ENCODE data around the gene ADARB2.

Gene ADARB2

DNA sequence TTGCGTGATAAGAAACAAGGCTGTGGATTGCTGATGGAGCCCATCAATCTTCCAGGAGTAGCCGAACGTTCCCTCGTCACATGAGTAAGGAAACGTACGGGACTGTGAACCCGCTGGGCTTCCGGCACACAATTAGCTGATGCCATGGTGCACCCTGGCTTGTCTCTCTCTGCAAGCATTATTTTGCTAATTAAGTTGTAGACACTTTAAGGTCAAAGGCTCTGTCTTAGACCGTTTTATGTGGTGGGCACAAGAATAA is 50.9 kb downstream of the ADARB2 start:
- DNase-seq (ENCODE audit: low read depth, low spot score): no peak

DNA sequence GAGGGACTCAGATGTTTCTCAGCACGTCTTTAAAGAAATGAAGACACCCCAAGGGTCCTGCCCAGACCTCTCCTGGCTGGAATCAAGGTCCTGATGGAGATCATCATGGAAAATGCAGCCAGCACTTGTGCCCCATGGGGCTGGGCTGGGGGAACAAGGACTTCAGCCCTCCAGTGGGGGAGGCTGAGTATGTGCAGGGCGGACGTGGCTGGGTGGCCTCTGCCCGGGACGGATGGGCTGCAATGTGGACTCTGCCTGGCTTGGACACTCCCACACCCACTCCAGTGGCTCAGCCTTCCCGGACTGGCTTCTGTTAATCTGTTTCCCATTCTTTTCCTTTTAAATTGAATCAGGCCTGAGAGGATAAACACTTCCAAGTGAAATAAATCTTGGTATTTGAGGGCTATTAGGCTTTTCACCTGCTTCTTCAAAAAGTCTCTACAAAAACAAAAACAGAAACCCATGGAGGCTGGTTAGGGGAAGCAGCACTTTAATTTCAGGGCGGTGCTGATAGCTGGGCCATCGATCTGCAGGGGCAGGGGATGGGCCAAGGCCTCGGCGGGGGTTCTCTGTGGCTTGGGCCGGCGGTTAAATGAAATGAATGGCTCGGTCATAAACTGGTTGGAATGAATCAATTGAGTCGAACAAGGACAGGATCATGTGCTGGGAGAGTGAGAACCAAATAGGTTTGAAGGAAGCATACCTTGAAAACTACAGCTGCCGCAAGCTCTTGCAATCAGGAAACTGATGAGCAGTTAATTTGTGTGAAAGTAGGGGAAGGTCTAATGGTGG is 51.4 kb downstream of the ADARB2 start:
- no peak for DNase-seq (ENCODE audit: low read depth, low spot score)

DNA sequence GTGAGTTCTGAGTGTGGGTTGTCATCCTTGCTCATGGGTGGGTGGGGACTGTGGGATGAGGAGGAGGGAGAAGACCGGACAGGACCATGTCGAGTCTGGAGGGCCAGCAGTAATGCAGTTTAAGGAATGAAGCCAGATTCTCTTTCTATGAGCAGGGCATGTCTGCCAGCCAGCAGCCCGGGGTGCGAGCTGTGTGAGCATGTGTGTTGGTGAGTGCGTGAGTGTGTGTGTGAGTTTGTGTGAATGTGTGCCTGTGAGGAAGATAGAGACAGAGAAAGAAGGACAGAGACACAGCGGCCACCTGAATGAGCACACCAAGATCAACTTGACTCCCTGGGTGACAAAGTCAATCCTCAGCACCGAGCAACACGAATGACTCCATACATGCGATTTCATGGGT is 52.3 kb downstream of the ADARB2 start:
- DNase-seq (ENCODE audit: low read depth, low spot score): no peak

DNA sequence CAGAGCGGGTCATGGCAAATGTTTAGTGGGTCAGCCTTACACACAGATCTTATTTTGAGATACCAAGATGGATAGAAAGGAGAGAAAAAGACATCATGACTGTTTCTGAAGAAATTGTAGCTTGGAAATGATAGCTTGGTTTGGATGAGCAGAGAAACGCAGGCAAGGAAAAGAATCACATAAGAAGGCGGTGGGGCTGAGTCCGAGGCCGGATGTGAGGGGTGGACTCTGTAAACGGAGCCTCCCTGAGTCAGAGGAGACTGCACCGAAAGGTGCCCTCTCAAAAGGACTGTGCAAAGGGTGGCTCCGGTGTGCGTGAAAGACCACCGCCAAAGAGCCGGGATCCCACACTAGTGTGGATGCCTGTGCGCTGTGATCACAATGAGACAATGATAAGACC is 53.7 kb downstream of the ADARB2 start:
- DNase-seq (ENCODE audit: low read depth, low spot score): no peak

DNA sequence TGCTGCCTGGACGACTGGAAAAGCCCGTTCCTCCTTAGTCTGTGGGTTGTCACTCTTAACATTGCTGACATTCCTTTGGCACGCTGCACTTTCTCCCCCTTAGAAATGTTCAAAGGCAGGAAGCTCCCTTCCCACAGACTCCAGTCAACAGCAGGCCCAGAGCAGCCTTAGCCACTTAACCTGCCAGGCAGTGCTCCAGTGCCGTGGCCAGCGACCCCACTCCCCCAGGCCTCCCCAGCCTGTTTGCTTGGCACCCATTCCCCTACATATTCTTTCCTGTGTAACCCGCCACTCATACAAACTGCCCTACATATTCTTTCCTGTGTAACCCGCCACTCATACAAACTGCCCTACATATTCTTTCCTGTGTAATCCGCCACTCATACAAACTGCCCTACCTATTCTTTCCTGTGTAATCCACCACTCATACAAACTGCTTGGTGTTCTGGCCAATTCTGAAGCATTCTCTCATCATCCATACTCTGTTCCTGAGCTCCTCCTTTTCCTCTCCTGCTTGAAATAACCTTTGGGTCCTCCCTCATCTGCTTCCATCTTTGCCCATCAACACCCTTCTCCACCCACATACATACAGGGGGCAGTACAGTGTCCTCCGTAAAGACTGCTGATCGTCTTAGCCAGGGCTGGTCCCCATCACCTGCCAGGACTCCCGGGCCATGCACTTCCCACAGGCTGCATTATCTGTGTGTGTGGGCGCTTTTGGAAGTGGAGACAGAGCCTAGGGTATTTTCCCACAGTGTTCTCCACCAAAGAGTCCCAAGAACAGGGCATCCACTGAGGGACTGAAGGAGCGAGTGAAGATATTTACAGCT is 57.3 kb downstream of the ADARB2 start:
- DNase-seq (ENCODE audit: low read depth, low spot score): no peak

DNA sequence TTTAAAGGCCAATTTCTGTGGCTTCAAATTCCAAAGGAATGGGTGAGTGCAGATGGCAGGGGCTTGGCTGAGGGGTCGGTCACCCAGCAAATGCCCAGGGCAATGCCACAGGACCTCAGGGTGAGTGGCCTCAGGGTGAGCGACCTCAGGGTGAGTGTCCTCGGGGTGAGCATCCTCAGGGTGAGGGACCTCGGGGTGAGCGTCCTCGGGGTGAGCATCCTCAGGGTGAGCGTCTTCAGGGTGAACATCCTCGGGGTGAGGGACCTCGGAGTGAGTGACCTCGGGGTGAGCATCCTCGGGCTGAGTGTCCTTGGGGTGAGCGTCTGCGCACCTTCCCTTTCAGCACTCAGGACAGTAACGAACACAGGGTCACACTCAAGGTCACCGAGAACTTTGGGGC is 59.2 kb downstream of the ADARB2 start:
- DNase-seq (ENCODE audit: low read depth, low spot score): no peak

DNA sequence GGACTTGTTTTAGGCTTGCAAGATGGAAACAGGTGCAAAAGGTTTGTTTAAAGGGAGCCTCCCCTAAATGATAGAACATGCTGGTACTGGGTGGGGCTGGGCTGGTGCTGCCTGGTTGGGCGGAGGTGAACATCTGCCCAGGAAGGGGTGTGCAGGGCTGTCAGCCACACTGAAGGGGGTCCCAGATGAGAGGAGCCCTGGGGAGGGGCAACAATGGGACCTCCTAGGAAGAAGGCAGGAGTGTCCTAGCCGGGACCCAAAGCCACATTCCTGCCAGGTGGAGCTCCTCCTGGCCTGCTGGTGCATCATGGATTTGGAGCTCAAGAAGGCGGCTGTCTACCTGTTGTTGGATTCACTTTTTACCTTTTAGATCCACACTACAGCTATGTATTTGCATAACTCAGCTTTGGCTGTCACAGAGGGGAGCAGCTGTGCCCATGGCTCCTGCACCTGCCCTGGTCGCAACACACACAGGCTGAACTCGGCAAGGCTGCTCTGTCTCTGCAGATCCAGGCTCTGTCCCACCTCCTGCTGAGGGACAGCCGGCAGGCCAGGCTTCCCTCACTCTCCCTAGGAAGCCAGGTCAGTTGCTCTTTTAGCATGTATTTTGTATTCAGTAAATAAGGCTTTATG is 59.9 kb downstream of the ADARB2 start:
- no peak for DNase-seq (ENCODE audit: low read depth, low spot score)

DNA sequence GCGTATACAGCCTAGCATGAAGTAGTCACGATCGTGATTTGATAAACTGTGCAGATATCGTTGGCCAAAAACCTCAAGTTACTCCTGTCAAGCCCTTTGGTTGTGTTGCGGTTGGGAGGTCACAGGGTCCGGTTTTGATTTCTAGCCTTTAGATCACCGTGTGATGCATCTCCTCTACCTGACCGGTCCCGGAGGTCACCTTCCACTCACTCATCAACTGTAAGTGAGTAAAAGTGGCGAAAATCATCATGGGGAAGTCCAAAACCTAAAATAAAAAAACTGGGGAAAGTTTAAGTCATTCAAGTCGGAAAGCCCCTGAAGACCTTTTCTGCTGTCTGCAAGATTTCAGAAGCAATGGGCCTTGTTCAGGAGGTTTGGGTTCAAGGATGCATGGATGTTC is 62.8 kb downstream of the ADARB2 start:
- no peak for DNase-seq (ENCODE audit: low read depth, low spot score)

DNA sequence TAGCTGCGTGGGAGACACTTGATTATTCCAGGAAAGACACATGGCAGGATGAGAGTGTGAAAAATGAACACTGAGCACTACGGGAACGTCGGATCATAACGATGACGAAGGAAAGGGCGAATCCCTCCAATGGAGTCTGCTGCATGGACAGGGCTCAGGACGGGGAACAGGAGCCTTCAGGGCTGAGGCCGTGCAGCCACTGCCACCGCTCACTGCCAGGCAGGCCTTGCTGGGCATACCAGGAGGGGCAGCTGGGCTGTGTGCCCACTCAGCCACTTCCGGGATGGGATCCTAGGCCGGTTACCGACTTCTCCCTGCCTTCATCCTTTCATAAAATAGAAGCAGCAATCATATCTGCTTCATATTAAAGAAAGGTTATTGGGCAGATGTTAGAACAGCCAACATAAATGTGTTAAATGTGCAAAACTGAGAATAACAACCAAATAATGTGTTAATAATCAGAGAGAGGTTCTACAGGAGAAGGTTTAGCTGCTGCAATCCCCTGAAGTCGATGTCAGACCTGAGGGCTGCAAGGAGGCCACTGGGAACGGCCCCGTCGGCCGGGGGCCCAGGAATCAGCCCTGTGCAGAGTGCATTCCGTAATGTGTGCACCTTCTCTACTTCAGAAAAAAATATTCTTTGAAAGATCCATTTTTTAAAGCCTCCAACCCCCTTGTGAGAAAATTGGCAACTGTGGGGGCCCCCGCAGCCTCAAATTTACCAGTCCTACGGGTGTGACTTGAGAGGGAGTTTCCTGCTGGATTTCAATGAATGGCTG is 63.6 kb downstream of the ADARB2 start:
- DNase-seq (ENCODE audit: low read depth, low spot score): no peak

DNA sequence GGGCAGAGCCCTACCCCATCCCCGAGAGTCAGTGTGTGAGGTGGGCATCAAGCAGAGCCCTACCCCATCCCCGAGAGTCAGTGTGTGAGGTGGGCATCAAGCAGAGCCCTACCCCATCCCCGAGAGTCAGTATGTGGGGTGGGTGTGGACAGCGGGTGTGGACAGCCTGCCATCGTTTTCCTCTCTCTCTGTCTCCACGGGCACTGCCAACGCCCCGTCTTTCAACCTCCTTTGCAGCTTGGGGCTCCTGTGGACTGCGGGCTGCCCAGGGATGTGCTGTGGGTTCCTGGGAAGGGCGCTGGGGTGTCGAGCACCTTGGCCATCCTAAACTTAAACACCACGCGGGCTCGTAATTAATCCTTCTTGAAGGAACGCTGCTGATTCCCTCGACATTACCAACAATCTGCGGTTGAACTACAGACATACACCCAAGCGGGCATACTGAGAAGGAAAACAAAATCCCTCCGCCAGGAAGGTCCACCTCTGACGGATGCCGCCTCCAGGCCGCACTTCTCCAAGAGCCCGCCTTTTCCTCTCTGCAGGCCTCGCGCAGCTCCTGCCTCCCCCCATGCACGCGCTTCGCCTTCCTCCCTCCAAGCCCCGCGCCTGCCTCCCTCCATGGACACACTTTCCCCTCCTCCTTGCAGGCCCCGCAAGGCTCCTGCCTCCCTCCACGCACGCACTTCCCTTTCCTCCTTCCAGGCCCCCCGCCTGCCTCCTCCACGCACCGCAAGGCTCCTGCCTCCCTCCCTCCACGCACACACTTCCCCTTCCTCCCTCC is 65.1 kb downstream of the ADARB2 start:
- no peak for DNase-seq (ENCODE audit: low read depth, low spot score)

DNA sequence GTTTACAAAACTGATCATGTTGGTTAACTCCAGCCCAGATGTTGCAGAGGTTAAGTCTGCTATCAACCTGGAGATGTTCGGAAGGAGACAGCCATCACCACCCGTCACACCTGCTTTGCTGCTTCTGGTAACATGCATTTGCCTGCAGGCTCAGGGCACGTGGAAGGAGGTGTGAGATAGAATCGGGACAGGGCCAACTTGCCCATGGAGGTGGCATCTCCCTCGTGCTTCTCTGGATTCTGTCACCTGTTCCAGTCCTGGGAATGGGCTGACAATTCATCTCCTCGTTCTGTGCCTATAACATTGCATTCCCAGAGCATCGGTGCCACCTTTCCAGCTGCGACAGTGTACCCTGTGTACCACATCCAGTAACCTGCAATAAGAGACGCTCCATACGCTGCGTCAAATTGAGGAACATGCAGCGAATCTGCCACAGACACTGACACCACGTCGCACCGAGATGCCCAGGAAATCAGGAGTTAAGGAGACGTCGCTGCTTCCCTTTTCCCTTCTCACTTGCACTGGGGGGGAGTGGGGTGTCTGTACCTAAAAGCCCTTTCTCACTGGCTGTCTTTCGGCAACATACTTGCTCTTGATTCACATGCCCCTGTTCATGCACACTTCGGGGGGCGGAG is 65.8 kb downstream of the ADARB2 start:
- no peak for DNase-seq (ENCODE audit: low read depth, low spot score)

DNA sequence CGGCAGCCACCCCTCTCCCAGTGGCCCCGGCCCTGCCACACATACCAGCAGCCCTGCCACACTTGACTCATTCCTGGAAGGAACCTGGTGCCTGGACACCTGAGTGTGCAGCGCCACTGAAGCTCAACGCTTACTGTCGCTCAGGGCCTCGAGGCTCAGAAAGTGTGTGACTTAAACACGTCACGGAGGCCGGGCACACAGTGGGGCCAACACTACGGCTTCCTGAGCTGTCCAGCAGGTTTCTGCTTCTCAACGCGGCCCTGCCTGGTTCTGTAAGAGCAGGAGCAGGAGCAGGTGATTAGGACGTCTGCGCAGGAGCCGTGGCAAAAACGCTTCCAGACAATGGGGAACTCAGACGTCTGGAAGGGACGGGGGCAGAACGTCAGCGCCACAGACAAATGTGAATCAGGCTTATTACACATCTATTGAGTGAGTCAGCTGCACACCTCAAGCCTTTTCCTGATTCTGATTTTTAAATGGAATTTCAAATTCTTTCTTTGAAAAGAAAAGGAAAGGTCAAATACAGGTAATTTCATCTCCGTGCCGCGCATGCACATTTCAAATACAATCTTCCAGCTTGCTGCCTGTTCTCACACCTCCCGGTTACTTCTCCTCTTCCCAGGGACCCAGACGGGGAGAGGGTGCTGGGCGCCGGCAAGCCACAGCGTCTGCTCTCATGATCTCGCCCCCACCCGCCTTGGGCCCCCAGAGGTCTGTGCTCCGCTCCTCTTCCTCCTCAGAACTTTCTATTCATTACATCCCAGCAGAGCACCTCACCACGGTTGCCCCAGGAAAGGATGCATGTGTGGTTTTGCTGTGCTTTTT is 66.6 kb downstream of the ADARB2 start:
- DNase-seq (ENCODE audit: low read depth, low spot score): no peak

DNA sequence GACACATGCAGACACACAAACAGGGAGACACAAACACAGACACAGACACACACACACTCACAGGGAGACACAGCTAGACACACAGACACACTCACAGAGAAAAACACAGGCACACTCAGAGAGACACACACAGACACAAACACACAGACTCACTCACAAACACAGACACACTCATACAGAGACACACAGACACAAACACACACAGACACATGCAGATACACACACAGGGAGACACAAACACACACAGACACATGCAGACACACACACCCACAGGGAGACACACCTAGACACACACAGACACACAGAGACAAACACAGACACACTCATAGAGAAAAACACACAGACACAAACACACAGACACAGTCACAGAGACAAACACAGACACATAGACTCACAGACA is 67.9 kb downstream of the ADARB2 start:
- no peak for DNase-seq (ENCODE audit: low read depth, low spot score)

DNA sequence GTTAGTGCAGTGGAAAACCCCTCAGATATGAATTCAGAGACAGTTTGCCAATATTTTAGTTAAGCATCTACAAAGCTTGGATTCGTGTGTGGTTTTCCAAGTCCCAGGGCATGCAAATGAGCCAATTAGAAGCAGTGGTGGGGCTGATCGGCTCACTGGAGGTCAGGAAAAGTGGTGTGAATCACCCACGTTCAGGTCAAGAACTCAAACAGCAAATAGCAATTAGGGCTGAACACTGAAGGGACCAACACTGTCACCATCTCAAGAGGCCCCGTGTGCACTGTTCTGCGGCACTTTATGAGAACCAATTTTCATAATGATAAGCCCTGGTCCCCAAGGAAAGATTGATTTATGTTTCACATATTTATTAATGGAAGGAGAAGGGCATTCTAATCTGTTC is 68.9 kb downstream of the ADARB2 start:
- no peak for DNase-seq (ENCODE audit: low read depth, low spot score)

DNA sequence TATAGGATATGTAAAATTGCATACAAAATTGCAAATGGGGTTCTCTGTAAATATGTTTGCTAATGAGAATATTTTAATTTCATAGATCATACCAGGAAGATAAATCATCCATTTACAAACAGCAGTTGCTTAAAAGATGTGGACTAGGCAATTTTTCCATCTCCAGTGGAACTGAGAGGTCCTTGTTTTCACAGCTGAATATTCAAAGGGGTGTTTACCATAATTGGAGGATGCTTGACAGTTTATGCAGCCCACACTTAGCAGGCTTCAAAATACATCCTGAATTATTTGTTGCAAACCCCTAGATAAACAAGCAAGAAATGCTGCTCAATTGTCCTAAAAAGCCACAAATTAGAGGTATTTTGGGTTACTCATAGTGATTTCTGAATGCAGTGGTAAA is 69.9 kb downstream of the ADARB2 start:
- DNase-seq (ENCODE audit: low read depth, low spot score): no peak

DNA sequence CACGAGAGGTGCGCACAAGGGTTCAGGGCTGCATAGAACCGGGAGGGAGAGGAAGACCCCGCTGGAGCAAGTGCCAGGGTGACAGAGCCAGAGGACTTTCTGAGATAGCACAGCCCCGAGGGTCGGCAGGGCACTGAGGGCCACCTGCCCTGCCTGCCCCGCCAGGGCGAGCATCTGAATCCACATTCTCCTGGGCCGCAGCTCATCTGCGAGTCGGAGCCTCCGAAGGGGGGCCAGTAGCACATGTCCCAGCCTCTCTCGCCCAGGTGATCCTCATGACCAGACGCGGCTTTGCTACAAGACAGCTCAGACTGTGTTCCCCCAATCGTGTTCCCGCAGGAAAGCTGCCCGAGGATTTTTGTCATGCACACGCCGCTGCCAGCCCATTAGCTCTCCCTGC is 71.2 kb downstream of the ADARB2 start:
- no peak for DNase-seq (ENCODE audit: low read depth, low spot score)

DNA sequence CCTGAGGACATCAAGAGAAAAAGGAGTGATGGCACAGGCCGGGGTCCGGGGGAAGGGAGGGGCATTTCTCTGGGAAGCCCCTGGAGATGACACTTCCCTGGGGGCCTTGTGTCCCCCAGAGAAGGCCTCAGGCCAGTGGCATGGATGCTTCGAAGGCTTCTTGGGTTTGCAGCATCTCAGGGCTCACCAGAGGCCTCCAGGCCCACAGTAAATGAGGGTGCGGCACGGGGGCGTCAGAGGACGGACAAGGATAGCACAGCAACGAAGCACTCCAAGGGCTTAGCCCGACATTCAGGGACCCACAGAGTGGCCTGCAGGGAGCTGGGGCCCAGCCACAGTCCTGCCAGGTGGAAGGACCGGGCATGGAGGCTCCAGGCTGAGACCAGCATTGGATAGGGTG is 71.6 kb downstream of the ADARB2 start:
- no peak for DNase-seq (ENCODE audit: low read depth, low spot score)

DNA sequence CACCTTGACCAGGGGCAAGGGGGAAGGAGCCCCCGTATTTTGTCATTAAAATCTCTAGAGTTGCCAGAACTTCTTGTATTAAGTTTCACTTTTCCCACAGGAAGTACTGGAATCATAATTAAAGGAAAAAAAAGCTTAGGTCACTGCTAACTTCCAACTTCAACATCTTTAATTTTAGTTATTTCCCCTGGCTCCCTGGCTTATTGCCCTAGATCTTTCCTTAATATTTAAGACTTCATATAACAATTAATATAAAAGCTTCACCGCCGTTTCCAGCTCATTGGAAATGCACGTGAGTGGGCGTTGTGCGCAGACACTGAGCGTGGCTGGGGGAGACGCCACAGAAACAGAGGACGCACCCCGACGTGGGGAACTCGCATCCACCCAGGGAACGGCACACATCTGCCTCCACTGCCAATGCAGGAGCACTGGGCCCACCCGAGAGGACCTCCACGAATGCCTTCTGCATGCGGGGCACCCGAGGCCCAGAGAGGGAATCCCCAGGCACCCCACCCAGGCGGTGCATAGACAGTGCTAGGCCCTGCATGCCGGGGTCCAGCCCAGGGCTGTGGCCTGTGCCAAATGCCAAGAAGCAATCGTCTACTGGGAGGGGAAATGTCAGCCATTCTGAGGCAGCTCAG is 72.2 kb downstream of the ADARB2 start:
- DNase-seq (ENCODE audit: low read depth, low spot score): no peak

DNA sequence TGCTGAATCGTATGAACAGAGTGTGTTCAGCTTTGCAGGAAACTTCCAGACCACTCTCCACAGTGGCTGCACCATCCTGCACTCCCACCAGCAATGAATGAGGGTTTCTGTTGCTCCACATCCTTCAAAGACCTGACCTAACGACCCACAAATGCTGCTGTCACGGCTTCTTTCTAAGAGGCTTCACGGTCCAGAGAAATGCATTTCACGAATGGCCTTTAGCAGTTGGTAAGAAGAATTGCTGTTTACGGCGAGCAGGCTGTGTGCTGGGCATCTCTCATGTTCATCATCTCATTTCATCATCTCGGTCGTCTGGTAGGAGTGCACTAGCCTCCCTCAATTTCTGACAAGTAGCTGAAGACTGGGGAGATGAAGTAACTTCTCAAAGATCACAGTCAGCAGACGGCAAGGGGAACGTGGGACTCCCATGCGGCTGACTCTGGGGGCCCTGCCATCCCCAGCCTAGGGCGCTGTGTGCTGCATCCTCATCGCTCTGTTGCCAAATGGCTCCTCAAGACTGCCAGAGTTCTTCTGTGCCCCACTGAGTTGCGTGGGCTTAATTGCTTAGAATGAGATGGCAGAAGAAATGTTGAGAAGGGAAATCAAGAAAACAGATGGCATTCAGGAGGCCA is 72.9 kb downstream of the ADARB2 start:
- no peak for DNase-seq (ENCODE audit: low read depth, low spot score)
